ENCODE data around the gene EIF4EBP2. TPM values are rescaled to one million over a fixed set of nuclear protein-coding genes. Genes with fewer than 3 reads are reported as not detected.
A peak's percentile ranks its signal among the peaks of the same experiment; 100 is the strongest.

Gene EIF4EBP2
- total and polyA plus RNA-seq, 2 of the 13 experiments (the other 11 are each of a cell fraction or from before 2014, with no cell fraction given), result 16.9 to 22.0 TPM

- TF ChIP-seq TAF15 (IDR thresholded peaks at IDR 0.05; ENCODE audit: low read depth, low read length, poor library complexity, severe bottlenecking) (no peak), ZNF253 (CRISPR knock-in tag; IDR thresholded peaks at IDR 0.05; ENCODE audit: borderline replicate concordance) (no peak), ZSCAN29 (CRISPR knock-in tag; conservative IDR thresholded peaks at IDR 0.05) (no peak), HNRNPH1 (optimal IDR thresholded peaks at IDR 0.05; ENCODE audit: low read depth, low read length) (no peak), ZNF614 (CRISPR knock-in tag; IDR thresholded peaks at IDR 0.05; ENCODE audit: borderline replicate concordance) (no peak), FUBP1 (CRISPR knock-in tag; IDR thresholded peaks at IDR 0.05; ENCODE audit: borderline replicate concordance) (no peak), HDAC1 (CRISPR knock-in tag; IDR thresholded peaks at IDR 0.05) (peak; percentile 89), ZBTB21 (CRISPR knock-in tag; IDR thresholded peaks at IDR 0.05) (no peak), ZHX1 (CRISPR knock-in tag; IDR thresholded peaks at IDR 0.05; ENCODE audit: low read depth) (peak; percentile 71; the same call in 1 of the 2 replicates), GZF1 (CRISPR knock-in tag; IDR thresholded peaks at IDR 0.05) (no peak), GLI4 (CRISPR knock-in tag; IDR thresholded peaks at IDR 0.05; ENCODE audit: borderline replicate concordance) (no peak), PAWR (CRISPR knock-in tag; IDR thresholded peaks at IDR 0.05; ENCODE audit: borderline replicate concordance) (no peak), NFE2L2 (IDR thresholded peaks at IDR 0.05; ENCODE audit: low read length) (no peak; the same call in 1 of the 2 replicates), ZC3H4 (CRISPR knock-in tag; IDR thresholded peaks at IDR 0.05; ENCODE audit: borderline replicate concordance) (no peak), MEIS1 (CRISPR knock-in tag; IDR thresholded peaks at IDR 0.05; ENCODE audit: borderline replicate concordance) (no peak), ZNF629 (CRISPR knock-in tag; conservative IDR thresholded peaks at IDR 0.05) (no peak), NFE2L1 (CRISPR knock-in tag; IDR thresholded peaks at IDR 0.05; ENCODE audit: borderline replicate concordance) (no peak), TFAP4 (IDR thresholded peaks at IDR 0.05; ENCODE audit: borderline replicate concordance, low read depth) (peak; percentile 98), POLR2G (IDR thresholded peaks at IDR 0.05; ENCODE audit: low read depth, low read length) (no peak), POLR2AphosphoS2 (IDR thresholded peaks at IDR 0.05; ENCODE audit: low read depth, low read length) (no peak), ZNF615 (CRISPR knock-in tag; IDR thresholded peaks at IDR 0.05; ENCODE audit: borderline replicate concordance) (no peak), ZNF30 (CRISPR knock-in tag; IDR thresholded peaks at IDR 0.05) (no peak), NFRKB (IDR thresholded peaks at IDR 0.05) (no peak), CBFB (CRISPR knock-in tag; IDR thresholded peaks at IDR 0.05) (0 out of 2 replicates have a peak, but pooled peaks have one; percentile 37), ZFP36L2 (CRISPR knock-in tag; IDR thresholded peaks at IDR 0.05) (no peak), ZNF432 (CRISPR knock-in tag; IDR thresholded peaks at IDR 0.05; ENCODE audit: borderline replicate concordance) (no peak)
Measured at GRCh38 chr10:70368774-70369482, 35.0 kb upstream of the EIF4EBP2 start (continued).
